NCI-H2171 treated with DMSO at 0.1 percent for 48 hours (cell line): ENCODE results near the gene TOM1L1.
"Not testable (repeated sequence)": the region's sequence is repeated elsewhere in the genome, so short reads cannot be mapped to it uniquely, and the experiment has no call there.

Source experiments
- DNase-seq: peaks from one replicate; lab custom pipeline; 2025; lab: John Stamatoyannopoulos, UW

Gene TOM1L1

GRCh38 chr17:54900457-54901229 is at the start of gene TOM1L1:
Gene TOM1L1 (plus strand): TSS chr17:54900852. CDS start chr17:54900866, 14 bp downstream.
- peak; percentile 91 for DNase-seq

- DNase-seq: no peak
These were observed 41.5 kb upstream of the TOM1L1 start for GRCh38 chr17:54859187-54859586.

- no peak for DNase-seq
These were observed 39.8 kb upstream of the TOM1L1 start for GRCh38 chr17:54860617-54861470.

- no peak for DNase-seq
These were observed 39.1 kb upstream of the TOM1L1 start for GRCh38 chr17:54861471-54861983.

- DNase-seq: no peak
These were observed 37.5 kb upstream of the TOM1L1 start for GRCh38 chr17:54863176-54863575.

- DNase-seq: no peak
These were observed 36.6 kb upstream of the TOM1L1 start for GRCh38 chr17:54864070-54864469.

GRCh38 chr17:54864636-54865356 is 35.9 kb upstream of the TOM1L1 start:
- DNase-seq: peak; percentile 2

- DNase-seq: no peak
These were observed 33.0 kb upstream of the TOM1L1 start for GRCh38 chr17:54867634-54868033.

GRCh38 chr17:54870671-54871175 is 29.9 kb upstream of the TOM1L1 start:
- DNase-seq: no peak

GRCh38 chr17:54875906-54876305 is 24.7 kb upstream of the TOM1L1 start:
- DNase-seq: not testable (repeated sequence)

GRCh38 chr17:54876656-54877195 is 23.9 kb upstream of the TOM1L1 start:
- no peak for DNase-seq

GRCh38 chr17:54881255-54881972 is 19.2 kb upstream of the TOM1L1 start:
- DNase-seq: no peak

- DNase-seq: peak; percentile 7
These were observed 18.3 kb upstream of the TOM1L1 start for GRCh38 chr17:54882371-54882770.

GRCh38 chr17:54882950-54883349 is 17.7 kb upstream of the TOM1L1 start:
- DNase-seq: no peak

GRCh38 chr17:54883939-54884338 is 16.7 kb upstream of the TOM1L1 start:
- DNase-seq: no peak

GRCh38 chr17:54887787-54888186 is 12.9 kb upstream of the TOM1L1 start:
- DNase-seq: no peak

- DNase-seq: no peak
These were observed 12.4 kb upstream of the TOM1L1 start for GRCh38 chr17:54888254-54888653.

- no peak for DNase-seq
These were observed 11.7 kb upstream of the TOM1L1 start for GRCh38 chr17:54888981-54889380.

- DNase-seq: peak; percentile 62
These were observed 9.4 kb upstream of the TOM1L1 start for GRCh38 chr17:54891176-54891821.

- no peak for DNase-seq
These were observed 8.3 kb upstream of the TOM1L1 start for GRCh38 chr17:54892360-54892759.

GRCh38 chr17:54898576-54898975 is 2.1 kb upstream of the TOM1L1 start:
- DNase-seq: no peak
